H1 (cell line): ENCODE measurements around the gene MTMR6. TPM values are rescaled to one million over a fixed set of nuclear protein-coding genes. Genes with fewer than 3 reads are reported as not detected.

Experiments
- CTCF ChIA-PET: fragments of 300-600 bp; sonication (Branson Sonifier 250); formaldehyde crosslinking; loops from one replicate; lab custom pipeline; 2021; ENCODE audit not compliant: partially characterized antibody; lab: Charles Lee
- POLR2A ChIA-PET: fragments of 300-600 bp; sonication (Branson Sonifier 250); formaldehyde crosslinking; loops from one replicate; lab custom pipeline; 2021; ENCODE audit warnings: inconsistent platforms; ENCODE audit not compliant: partially characterized antibody; lab: Charles Lee
- DNase-seq, 2 experiments: peaks; one replicate each; pipeline versions ENCODE4 v3.0.0 to v3.0.0-alpha.2; 2010 to 2022; ENCODE audit warnings: low spot score in 2 of 2, low read depth in 1 of 2, mixed read lengths in 1 of 2
- FAIRE-seq: peaks from 2 replicates; lab custom pipeline; 2011; peaks lifted over from hg19 to GRCh38; lab: Jason Lieb, UNC
- H2AFZ ChIP-seq: 2 replicates; pipeline ENCODE4 v1.8.1; 2012; ENCODE audit warnings: low read length, inconsistent platforms
- H2AK5ac ChIP-seq: 2 replicates; pipeline ENCODE4 v1.6.1; 2013; ENCODE audit warnings: low read depth, low read length
- H2BK120ac ChIP-seq: replicated peaks from 2 replicates; pipeline ENCODE3; 2013; ENCODE audit warnings: low read depth, low read length, inconsistent platforms
- H2BK12ac ChIP-seq: 2 replicates; pipeline ENCODE4 v1.6.1; 2013; ENCODE audit warnings: low read depth, low read length
- H2BK15ac ChIP-seq: 2 replicates; pipeline ENCODE4 v1.6.1; 2013; ENCODE audit warnings: low read length
- H2BK20ac ChIP-seq: 2 replicates; pipeline ENCODE4 v1.6.1; 2013; ENCODE audit warnings: low read length
- H2BK5ac ChIP-seq: 2 replicates; pipeline ENCODE4 v1.6.1; 2013; ENCODE audit warnings: low read depth, low read length
- H3K14ac ChIP-seq: 2 replicates; pipeline ENCODE4 v1.6.1; 2013; ENCODE audit warnings: inconsistent platforms; ENCODE audit not compliant: insufficient read length
- H3K18ac ChIP-seq: 2 replicates; pipeline ENCODE4 v1.6.1; 2013; ENCODE audit warnings: low read length; ENCODE audit errors: extremely low read depth
- H3K23ac ChIP-seq: 2 replicates; pipeline ENCODE4 v1.6.1; 2013; ENCODE audit warnings: inconsistent platforms; ENCODE audit not compliant: insufficient read length
- H3K23me2 ChIP-seq: 2 replicates; pipeline ENCODE4 v1.6.1; 2013; ENCODE audit warnings: low read depth, low read length
- H3K27ac ChIP-seq: 2 replicates; pipeline ENCODE4 v1.6.1; 2011; ENCODE audit warnings: low read depth, low read length, inconsistent platforms
- H3K27me3 ChIP-seq, 4 experiments: replicated peaks in 1 of 4; 1 replicate in 1 of 4; 2 replicates in 3 of 4; pipeline versions ENCODE4 v1.6.1 to v1.8.1; 2011 to 2013; ENCODE audit warnings: low read length in 3 of 4, mild to moderate bottlenecking in 3 of 4, inconsistent platforms in 2 of 4, mixed read lengths in 2 of 4, moderate library complexity in 1 of 4; ENCODE audit not compliant: control insufficient read depth in 3 of 4, insufficient read depth in 3 of 4; ENCODE audit errors: extremely low read depth in 1 of 4
- H3K36me3 ChIP-seq, 4 experiments: 2 replicates each; pipeline versions ENCODE4 v1.6.1 to v1.8.1; 2011 to 2013; ENCODE audit warnings: mild to moderate bottlenecking in 4 of 4, low read length in 3 of 4, moderate library complexity in 2 of 4, control low read depth in 1 of 4, inconsistent platforms in 1 of 4; ENCODE audit not compliant: insufficient read depth in 4 of 4, control insufficient read depth in 2 of 4
- H3K4ac ChIP-seq: replicated peaks from 2 replicates; pipeline ENCODE3; 2013; ENCODE audit warnings: low read length, low read depth, mixed read lengths, inconsistent platforms; ENCODE audit not compliant: insufficient read length
- H3K4me1 ChIP-seq, 4 experiments: replicated peaks in 1 of 4; 1 replicate in 1 of 4; 2 replicates in 3 of 4; pipeline versions ENCODE4 v1.6.1 to v1.8.1; 2011 to 2013; ENCODE audit warnings: low read length in 3 of 4, inconsistent platforms in 2 of 4, mixed read lengths in 1 of 4; ENCODE audit not compliant: insufficient read depth in 4 of 4, control insufficient read depth in 3 of 4
- H3K4me2 ChIP-seq, 2 experiments: 2 replicates each; pipeline versions ENCODE4 v1.6.1 to v1.8.1; 2011 to 2013; ENCODE audit warnings: low read depth in 2 of 2, low read length in 2 of 2, control low read depth in 1 of 2, inconsistent platforms in 1 of 2, mild to moderate bottlenecking in 1 of 2; ENCODE audit not compliant: insufficient read depth in 1 of 2
- H3K4me3 ChIP-seq, 4 experiments: fragments of 200-600, 300-600 bp in 1 of 4; sonication (generic), shearing (Covaris generic), sonication (Bioruptor Twin) in 1 of 4; 2 replicates each; pipeline versions ENCODE4 v1.5.1 to v1.8.1; 2011 to 2016; ENCODE audit warnings: low read length in 4 of 4, low read depth in 3 of 4, control low read depth in 2 of 4, inconsistent platforms in 2 of 4, mild to moderate bottlenecking in 2 of 4, mixed read lengths in 1 of 4, moderate library complexity in 1 of 4; ENCODE audit not compliant: insufficient read depth in 2 of 4; ENCODE audit errors: extremely low read depth in 1 of 4
- H3K56ac ChIP-seq: replicated peaks from 2 replicates; pipeline ENCODE3; 2013; ENCODE audit warnings: low read depth, mild to moderate bottlenecking, mixed read lengths, low read length, inconsistent platforms; ENCODE audit not compliant: insufficient read length
- H3K79me1 ChIP-seq: 2 replicates; pipeline ENCODE4 v1.6.1; 2013; ENCODE audit warnings: low read depth, low read length, control low read depth
- H3K79me2 ChIP-seq, 2 experiments: 2 replicates each; pipeline versions ENCODE4 v1.6.1 to v1.8.1; 2012 to 2013; ENCODE audit warnings: low read length in 2 of 2, mild to moderate bottlenecking in 2 of 2, inconsistent platforms in 1 of 2; ENCODE audit not compliant: insufficient read depth in 2 of 2, control insufficient read depth in 1 of 2
- H3K9ac ChIP-seq, 4 experiments: replicated peaks in 1 of 4; 1 replicate in 1 of 4; 2 replicates in 3 of 4; pipeline versions ENCODE4 v1.6.1 to v1.8.1; 2011 to 2013; ENCODE audit warnings: low read depth in 3 of 4, low read length in 3 of 4, control low read depth in 2 of 4, mild to moderate bottlenecking in 2 of 4, moderate library complexity in 2 of 4, inconsistent platforms in 1 of 4; ENCODE audit errors: extremely low read depth in 1 of 4
- H3K9me3 ChIP-seq, 2 experiments: 2 replicates each; pipeline versions ENCODE4 v1.6.1 to v1.8.1; 2012 to 2013; ENCODE audit warnings: mild to moderate bottlenecking in 2 of 2, moderate library complexity in 2 of 2, control low read depth in 1 of 2, inconsistent platforms in 1 of 2, low read depth in 1 of 2, low read length in 1 of 2, mixed read lengths in 1 of 2; ENCODE audit not compliant: insufficient read depth in 2 of 2
- H4K20me1 ChIP-seq, 2 experiments: replicated peaks in 1 of 2; 2 replicates each; pipeline versions ENCODE3 to v1.8.1; 2011 to 2013; ENCODE audit warnings: inconsistent platforms in 2 of 2, low read length in 2 of 2, mild to moderate bottlenecking in 1 of 2; ENCODE audit not compliant: insufficient read depth in 2 of 2, control insufficient read depth in 1 of 2
- H4K5ac ChIP-seq: 2 replicates; pipeline ENCODE4 v1.6.1; 2013; ENCODE audit warnings: low read length, low read depth, mixed read lengths, inconsistent platforms; ENCODE audit not compliant: insufficient read length
- H4K8ac ChIP-seq: 2 replicates; pipeline ENCODE4 v1.8.0; 2013; ENCODE audit warnings: mild to moderate bottlenecking, moderate library complexity, low read length, inconsistent platforms; ENCODE audit not compliant: insufficient read depth; ENCODE audit errors: extremely low read depth
- H4K91ac ChIP-seq: replicated peaks from 2 replicates; pipeline ENCODE3; 2013; ENCODE audit warnings: low read length, mixed read lengths, inconsistent platforms; ENCODE audit not compliant: insufficient read length
- BACH1 ChIP-seq: IDR thresholded peaks from 2 replicates; pipeline ENCODE4 v1.6.1; 2012; ENCODE audit warnings: low read length, improper control_type of control experiment
- CBX5 ChIP-seq: fragments of 300-800, 300-1000 bp; sonication (generic); IDR thresholded peaks from 2 replicates; pipeline ENCODE4 v1.7.1; 2016; ENCODE audit warnings: antibody characterized with exemption, low read length, low read depth
- CBX8 ChIP-seq: fragments of 300-800, 300-1000 bp; sonication (generic); IDR thresholded peaks from 2 replicates; pipeline ENCODE4 v1.7.1; 2016; ENCODE audit warnings: low read depth, low read length, borderline replicate concordance
- EGR1 ChIP-seq: IDR thresholded peaks from 2 replicates; pipeline ENCODE4 v1.6.1; 2011; ENCODE audit warnings: low read depth, low read length, borderline replicate concordance
- EZH2 ChIP-seq: fragments of 200-600 bp; sonication (generic); IDR thresholded peaks from 2 replicates; pipeline ENCODE4 v1.7.1; 2012; ENCODE audit warnings: low read depth, mild to moderate bottlenecking, moderate library complexity, low read length, inconsistent platforms; ENCODE audit not compliant: severe bottlenecking
- GTF2F1 ChIP-seq: IDR thresholded peaks from 2 replicates; pipeline ENCODE4 v1.6.1; 2012; ENCODE audit warnings: low read depth, low read length, improper control_type of control experiment, borderline replicate concordance
- HDAC2 ChIP-seq, 2 experiments: fragments of 300-600 bp in 1 of 2; sonication (generic) in 1 of 2; IDR thresholded peaks; 2 replicates each; pipeline ENCODE4 v1.6.1; 2011 to 2012; ENCODE audit warnings: low read depth in 2 of 2, low read length in 2 of 2, mild to moderate bottlenecking in 2 of 2, moderate library complexity in 2 of 2, borderline replicate concordance in 1 of 2, inconsistent platforms in 1 of 2
- MAFK ChIP-seq: IDR thresholded peaks from 2 replicates; pipeline ENCODE4 v1.6.1; 2012; ENCODE audit warnings: low read depth, mild to moderate bottlenecking, improper control_type of control experiment, low read length
- PHF8 ChIP-seq: fragments of 200-600 bp; sonication (generic); conservative IDR thresholded peaks from 2 replicates; pipeline ENCODE4 v1.7.1; 2012; ENCODE audit warnings: low read depth, mild to moderate bottlenecking, inconsistent platforms, low read length, moderate library complexity
- POLR2A ChIP-seq, 2 experiments: IDR thresholded peaks; 1 replicate in 1 of 2; 2 replicates in 1 of 2; pipeline ENCODE4 v1.6.1; 2011; ENCODE audit warnings: low read depth in 2 of 2, low read length in 2 of 2, mild to moderate bottlenecking in 2 of 2; ENCODE audit errors: control extremely low read depth in 1 of 2
- POLR2AphosphoS5 ChIP-seq: IDR thresholded peaks from 2 replicates; pipeline ENCODE4 v1.6.1; 2011; ENCODE audit warnings: low read depth, low read length
- RXRA ChIP-seq: IDR thresholded peaks from 2 replicates; pipeline ENCODE4 v1.6.1; 2011; ENCODE audit warnings: low read depth, mild to moderate bottlenecking, low read length, moderate library complexity; ENCODE audit not compliant: insufficient read depth
- SP1 ChIP-seq: IDR thresholded peaks from 2 replicates; pipeline ENCODE4 v1.6.1; 2011; ENCODE audit warnings: low read depth, low read length
- TBP ChIP-seq: IDR thresholded peaks from 2 replicates; pipeline ENCODE4 v1.6.1; 2011; ENCODE audit warnings: low read depth, low read length, improper control_type of control experiment
- TCF12 ChIP-seq: IDR thresholded peaks from 2 replicates; pipeline ENCODE4 v1.6.1; 2011; ENCODE audit warnings: low read depth, mild to moderate bottlenecking, low read length
- WGBS, 2 experiments: shearing (Covaris generic) in 1 of 2; methylation state at CpG; one replicate each; pipeline versions ENCODE4 v1.1.6 to v1.1.7; 2013 to 2015; ENCODE audit warnings: low lambda C conversion rate in 2 of 2, mixed read lengths in 2 of 2, inconsistent platforms in 1 of 2, low coverage in 1 of 2, missing lambda C conversion rate in 1 of 2; ENCODE audit not compliant: insufficient replicate concordance in 2 of 2, insufficient coverage in 1 of 2, insufficient read length in 1 of 2; ENCODE audit errors: extremely low coverage in 1 of 2, missing lambda C conversion rate in 1 of 2; 5-methylcytosine and 5-hydroxymethylcytosine counted together
- polyA plus RNA-seq, 7 experiments: library from polyadenylated mRNA; depleted of rRNA in 3 of 7; stranded (reverse) in 5 of 7; unstranded in 2 of 7; fragments of >200 nt in 5 of 7; fragments of 200-250 nt in 2 of 7; gene quantifications; 1 replicate in 5 of 7; 2 replicates in 1 of 7; 4 replicates in 1 of 7; pipeline versions ENCODE4 v1.2.1 to v1.2.3, GENCODE V29; 2011 to 2013; ENCODE audit warnings: missing spikeins in 2 of 7, mixed read lengths in 2 of 7
- total RNA-seq: library from RNA; stranded (reverse); fragmentation: NEBNext Ultra II Directional; extraction: Animal tissue kit (Norgen Biotek cat#: 25700); gene quantifications from 2 replicates; pipeline ENCODE4 v1.2.1, GENCODE V29; 2021

The MTMR6 gene
- total and polyA plus RNA-seq, 2 of the 8 experiments (the other 6 are each of a cell fraction or from before 2014, with no cell fraction given): 2.1 to 8.4 TPM

- TF ChIP-seq POLR2AphosphoS5 (no peak), MAFK (no peak), SP1 (no peak), CBX5 (no peak), RXRA (no peak), TCF12 (no peak), CBX8 (no peak), EGR1 (no peak), PHF8 (no peak), BACH1 (no peak), TBP (no peak), POLR2A (IDR thresholded peaks at IDR 0.05; ENCODE audit: control extremely low read depth in 1 of 2, low read depth in 2 of 2, low read length in 2 of 2) (no peak), EZH2 (no peak), HDAC2 (IDR thresholded peaks at IDR 0.05; ENCODE audit: borderline replicate concordance in 1 of 2, low read depth in 2 of 2, low read length in 2 of 2) (no peak), GTF2F1 (no peak)
- TF ChIP-seq, all 59 proteins: peak for 0
Observed at GRCh38 chr13:25222740-25223139, 64.5 kb downstream of the MTMR6 start.

More at GRCh38 chr13:25222740-25223139, 64.5 kb downstream of the MTMR6 start:
- Histone ChIP-seq H3K4ac (no peak overlapping the region), H3K9me3 (no peaks in the 10 kb centered on the region), H4K5ac (no peak overlapping the region), H3K79me2 (no peaks in the 10 kb centered on the region), H4K91ac (no peak overlapping the region), H3K23me2 (no peaks in the 10 kb centered on the region; the same call in 1 of the 2 replicates), H4K20me1 (no peaks in the 10 kb centered on the region), H3K4me2 (no peak overlapping the region), H3K9ac (no peak overlapping the region), H2AFZ (0 out of 2 replicates have a peak overlapping the region, but pooled peaks have one; percentile 60), H4K8ac (no peak overlapping the region; the same call in 1 of the 2 replicates), H3K27me3 (no peaks in the 10 kb centered on the region), H2BK12ac (no peak overlapping the region), H3K56ac (no peak overlapping the region), H3K23ac (no peak overlapping the region), H2AK5ac (no peak overlapping the region; the same call in 1 of the 2 replicates), H3K18ac (no peak overlapping the region), H3K14ac (no peak overlapping the region), H3K27ac (no peak overlapping the region), H3K79me1 (no peaks in the 10 kb centered on the region), H2BK5ac (no peak overlapping the region), H2BK15ac (no peak overlapping the region), H2BK20ac (no peak overlapping the region), H3K4me1 (peaks cover 0 to under 1% (median 0%) of the 10 kb centered on the region in 4 experiments; a peak in 1 of 7 replicates), H2BK120ac (no peak overlapping the region), H3K36me3 (no peaks in the 10 kb centered on the region), H3K4me3 (no peak overlapping the region)
- FAIRE-seq (no peak), DNase-seq (no peak)
- ChIA-PET POLR2A (no interaction called here), CTCF (interaction anchor here (0.7 to 1.6 kb wide), 4 partner anchors 9 to 111 kb away, joined by 3 to 9 read pairs (median 4); no protein-coding TSS in a partner anchor)
- WGBS, 2 experiments: 87% methylated on average over 9 of the region's 9 CpGs; no CpG with 5 or more reads in 1 of the 2 experiments
